ENCODE results near the gene KCNJ8. TPM values are rescaled to one million over a fixed set of nuclear protein-coding genes. Genes with fewer than 3 reads are reported as not detected.

The KCNJ8 gene
- total RNA-seq, 1 experiment from 2014 or later = 0.22 TPM

DNA sequence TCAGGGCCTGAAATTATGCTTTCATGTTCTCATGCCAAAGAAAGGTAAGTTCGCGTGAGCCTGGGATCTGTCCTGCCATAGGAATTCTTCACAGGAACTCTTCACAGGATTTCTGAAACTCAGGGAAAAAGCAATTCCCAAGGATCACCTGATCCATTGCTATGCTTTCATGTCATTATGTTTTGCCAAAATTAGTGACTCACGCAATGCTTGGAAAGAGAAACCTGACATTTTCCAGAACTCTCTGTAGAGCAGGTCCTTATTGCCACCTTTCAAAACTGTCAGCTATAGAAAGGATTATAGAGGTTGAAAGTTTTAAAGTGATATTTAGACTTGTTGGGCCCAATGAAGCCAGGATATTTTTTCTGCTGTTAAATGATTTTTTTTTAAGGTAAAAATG, 6.3 kb upstream of the KCNJ8 start:
- no CpG with 5 or more reads among the region's 3 CpGs for WGBS (ENCODE audit: extremely low coverage, insufficient read length, low lambda C conversion rate)

More for the DNA sequence above, 6.3 kb upstream of the KCNJ8 start:
- no peaks in the 10 kb centered on the region for H3K36me3 Mint-ChIP-seq (ENCODE audit: insufficient read depth in 1 of 3, low read depth in 3 of 3)
- H3K79me1 ChIP-seq (ENCODE audit: insufficient read depth, low read depth, low read length, poor library complexity, severe bottlenecking) = no peaks in the 10 kb centered on the region
- H3K9me3 ChIP-seq (ENCODE audit: control insufficient read depth, low read depth, low read length) = no peaks in the 10 kb centered on the region
- H4K5ac ChIP-seq (ENCODE audit: insufficient read length, low read depth, low read length) = no peak overlapping the region
- no peaks in the 10 kb centered on the region for H3K27me3 ChIP-seq (ENCODE audit: insufficient read depth, low read length)
- no peak overlapping the region for H3K56ac ChIP-seq (ENCODE audit: insufficient read length, low read depth, low read length)
- no peak overlapping the region for H3K23ac ChIP-seq (ENCODE audit: insufficient read length, low read depth, low read length)
- no peak overlapping the region for H3T11ph ChIP-seq (ENCODE audit: low read length)
- DNase-seq = no peak
- H2BK20ac ChIP-seq (ENCODE audit: low read depth, low read length, poor library complexity, severe bottlenecking) = no peak overlapping the region
- H2AK5ac ChIP-seq (ENCODE audit: insufficient read length, low read length) = no peak overlapping the region
- no peak overlapping the region for H3K4me2 ChIP-seq (ENCODE audit: insufficient read depth, insufficient read length, low read length)
- H3K18ac ChIP-seq (ENCODE audit: insufficient read length, low read depth, low read length) = no peak overlapping the region
- H3K4me1 ChIP-seq (ENCODE audit: insufficient read depth, low read length) = no peaks in the 10 kb centered on the region
- H3K9me3 Mint-ChIP-seq = no peaks in the 10 kb centered on the region
- no peak overlapping the region for H3K27ac Mint-ChIP-seq
- H2BK120ac ChIP-seq (ENCODE audit: low read depth, low read length, poor library complexity, severe bottlenecking) = no peak overlapping the region
- H2BK12ac ChIP-seq (ENCODE audit: insufficient read length, low read depth, low read length) = no peak overlapping the region
- H3K27me3 Mint-ChIP-seq (ENCODE audit: low read depth) = peaks cover 20% of the 10 kb centered on the region
- H3K27ac ChIP-seq (ENCODE audit: insufficient read length, low read depth, low read length) = no peak overlapping the region
- H4K8ac ChIP-seq (replicated peaks; ENCODE audit: insufficient read length, low read depth, low read length) = no peak overlapping the region
- H4K20me1 ChIP-seq (ENCODE audit: control insufficient read depth, insufficient read depth, insufficient read length) = no peaks in the 10 kb centered on the region
- H3K9ac ChIP-seq (ENCODE audit: extremely low read depth, insufficient read length, low read length) = no peak overlapping the region
- no peak overlapping the region for H2AFZ ChIP-seq (ENCODE audit: low read length)
- H3K14ac ChIP-seq (ENCODE audit: insufficient read depth, low read length) = no peak overlapping the region
- no peak overlapping the region for H3K4me3 Mint-ChIP-seq
- TF ChIP-seq, protein P1, sequence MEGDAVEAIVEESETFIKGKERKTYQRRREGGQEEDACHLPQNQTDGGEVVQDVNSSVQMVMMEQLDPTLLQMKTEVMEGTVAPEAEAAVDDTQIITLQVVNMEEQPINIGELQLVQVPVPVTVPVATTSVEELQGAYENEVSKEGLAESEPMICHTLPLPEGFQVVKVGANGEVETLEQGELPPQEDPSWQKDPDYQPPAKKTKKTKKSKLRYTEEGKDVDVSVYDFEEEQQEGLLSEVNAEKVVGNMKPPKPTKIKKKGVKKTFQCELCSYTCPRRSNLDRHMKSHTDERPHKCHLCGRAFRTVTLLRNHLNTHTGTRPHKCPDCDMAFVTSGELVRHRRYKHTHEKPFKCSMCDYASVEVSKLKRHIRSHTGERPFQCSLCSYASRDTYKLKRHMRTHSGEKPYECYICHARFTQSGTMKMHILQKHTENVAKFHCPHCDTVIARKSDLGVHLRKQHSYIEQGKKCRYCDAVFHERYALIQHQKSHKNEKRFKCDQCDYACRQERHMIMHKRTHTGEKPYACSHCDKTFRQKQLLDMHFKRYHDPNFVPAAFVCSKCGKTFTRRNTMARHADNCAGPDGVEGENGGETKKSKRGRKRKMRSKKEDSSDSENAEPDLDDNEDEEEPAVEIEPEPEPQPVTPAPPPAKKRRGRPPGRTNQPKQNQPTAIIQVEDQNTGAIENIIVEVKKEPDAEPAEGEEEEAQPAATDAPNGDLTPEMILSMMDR (conservative IDR thresholded peaks at IDR 0.05) = no peak
- H3K4me1 Mint-ChIP-seq = peaks cover 0 to under 1% of the 10 kb centered on the region in 2 experiments; a peak in 1 of 4 replicates
- H3K79me2 ChIP-seq (ENCODE audit: insufficient read depth, low read length) = no peaks in the 10 kb centered on the region
- no peak overlapping the region for H4K91ac ChIP-seq (ENCODE audit: insufficient read length, low read depth, low read length)
- H2BK15ac ChIP-seq (ENCODE audit: low read depth, low read length) = no peak overlapping the region
- H2BK5ac ChIP-seq (ENCODE audit: insufficient read length, low read length) = no peak overlapping the region
- no peak overlapping the region for H3K4ac ChIP-seq (ENCODE audit: low read depth, low read length)
- H3K23me2 ChIP-seq (ENCODE audit: insufficient read length, low read depth, low read length, poor library complexity, severe bottlenecking) = no peaks in the 10 kb centered on the region
